Measurements from ENCODE around the gene MYO6.

The MYO6 gene

GRCh38 chr6:75770844-75771243 lies 21.8 kb downstream of the MYO6 start:
- no peak for DNase-seq

DNA sequence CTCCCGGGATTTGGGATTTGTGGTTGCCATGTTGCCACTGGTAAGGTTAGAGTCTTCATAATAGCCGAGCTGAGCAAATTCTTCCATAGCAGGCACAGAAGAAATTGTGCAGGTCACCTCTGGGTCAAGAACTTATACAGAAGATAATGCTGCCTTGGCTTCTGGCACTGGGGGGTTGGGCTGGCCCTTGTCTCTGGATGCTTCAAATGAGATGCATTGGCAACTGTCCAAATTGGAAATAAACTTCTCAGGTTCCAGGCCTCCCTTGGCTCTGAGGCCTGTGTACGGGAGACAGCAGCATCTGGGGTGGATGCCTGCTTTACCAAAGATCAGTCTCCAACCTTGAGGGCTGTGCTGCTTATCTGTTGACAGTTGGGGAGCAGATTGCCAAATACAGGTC lies 26.2 kb downstream of the MYO6 start:
- DNase-seq: peak; percentile 3

- no peak for DNase-seq
These were observed 27.4 kb downstream of the MYO6 start for GRCh38 chr6:75776461-75776860.

GRCh38 chr6:75778757-75779156 lies 29.7 kb downstream of the MYO6 start:
- no peak for DNase-seq

DNA sequence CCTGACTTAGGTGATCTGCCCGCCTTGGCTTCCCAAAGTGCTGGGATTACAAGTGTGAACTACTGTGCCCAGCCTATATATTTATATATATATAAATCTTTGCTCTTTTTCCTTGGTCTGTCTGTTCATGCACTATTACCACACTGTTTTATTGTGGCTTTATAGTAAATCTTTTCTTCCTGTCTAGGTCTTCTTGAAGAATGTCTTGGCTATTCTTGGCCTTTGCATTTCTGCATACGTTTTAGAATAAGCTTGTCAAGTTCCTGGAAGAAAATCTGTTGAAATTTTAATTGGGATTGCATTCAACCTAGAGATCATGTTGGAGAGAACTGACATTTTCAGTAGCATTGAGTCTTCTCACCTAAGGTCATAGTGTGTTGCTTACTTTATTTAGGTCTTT lies 37.1 kb downstream of the MYO6 start:
- DNase-seq: no peak

DNA sequence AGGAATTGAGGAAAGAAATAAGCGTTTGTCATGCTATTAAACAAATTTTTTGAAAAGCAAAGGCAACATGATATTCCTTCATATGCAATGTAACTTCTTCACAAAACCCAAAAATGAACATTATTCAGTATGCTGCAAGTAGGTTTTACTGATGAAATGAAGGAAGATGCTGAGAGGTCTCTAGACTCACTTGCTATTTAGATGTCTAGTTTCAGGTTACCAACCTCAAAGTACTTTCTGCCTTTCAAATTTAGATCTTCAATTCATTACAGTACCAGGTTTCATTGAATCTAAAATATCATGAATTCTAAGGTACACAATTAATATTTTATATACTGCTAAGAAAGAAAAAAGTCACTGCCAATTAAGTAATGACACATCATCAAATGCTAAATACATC lies 39.9 kb downstream of the MYO6 start:
- no peak for DNase-seq

- DNase-seq: no peak
These were observed 42.8 kb downstream of the MYO6 start for GRCh38 chr6:75791881-75792280.

DNA sequence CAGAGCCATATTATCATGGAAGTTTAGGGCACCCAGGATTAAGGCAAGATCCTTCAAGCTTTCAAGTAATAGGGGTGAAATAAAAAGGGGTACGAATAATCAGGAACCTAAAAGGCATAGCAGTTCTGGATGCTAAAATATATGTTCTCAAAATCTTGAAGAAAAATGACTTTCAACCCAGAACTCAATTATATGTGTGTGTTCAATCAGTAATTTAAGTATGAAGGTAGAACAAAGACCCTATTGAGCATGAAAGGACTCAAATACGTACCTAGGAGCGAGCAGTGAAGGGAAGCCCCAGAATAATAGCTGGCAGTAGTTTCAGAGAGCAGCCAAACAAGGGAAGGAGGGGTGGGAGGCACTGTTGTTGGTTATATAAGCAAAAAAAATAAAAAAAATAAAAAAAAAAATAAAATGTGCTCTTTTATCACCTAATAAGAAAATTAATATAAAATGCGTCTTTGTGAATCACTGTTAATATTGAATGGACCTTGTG lies 45.4 kb downstream of the MYO6 start:
- DNase-seq: no peak

GRCh38 chr6:75794954-75795739 lies 46.1 kb downstream of the MYO6 start:
- DNase-seq: no peak

DNA sequence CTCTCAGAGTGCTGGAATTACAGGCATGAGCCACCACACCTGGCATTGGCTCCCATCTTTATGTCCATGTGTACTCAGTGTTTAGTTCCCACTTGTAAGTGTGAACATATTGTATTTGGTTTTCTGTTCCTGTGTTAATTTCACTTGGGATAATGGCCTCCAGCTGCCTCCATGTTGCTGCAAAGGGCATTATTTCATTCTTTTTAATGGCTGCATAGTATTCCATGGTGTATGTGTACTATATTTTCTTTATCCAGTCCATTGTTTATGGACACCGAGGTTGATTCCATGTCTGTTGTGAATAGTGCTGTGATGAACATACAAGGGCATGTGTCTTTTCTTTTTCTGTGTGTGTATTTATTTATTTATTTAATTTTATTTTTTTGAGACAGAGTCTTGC lies 47.7 kb downstream of the MYO6 start:
- DNase-seq: no peak

DNA sequence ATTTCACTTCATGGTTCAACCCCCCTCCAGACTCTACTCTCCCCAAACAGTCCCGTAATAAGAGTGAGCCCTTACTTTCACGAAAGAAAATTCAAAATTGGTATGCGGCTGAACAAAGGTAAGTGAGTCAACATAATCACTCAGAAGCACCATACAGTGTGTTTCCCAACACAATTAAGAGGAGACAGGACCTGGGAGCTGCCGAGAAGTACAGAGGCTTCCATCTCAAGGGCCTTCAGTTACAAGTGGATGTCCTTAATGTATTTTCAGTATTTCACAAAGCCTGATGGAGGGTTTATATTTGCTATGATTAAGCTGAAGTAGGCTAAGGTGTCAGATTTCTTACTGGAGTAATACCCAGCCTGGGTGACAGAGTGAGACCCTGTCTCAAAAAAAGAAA lies 51.1 kb downstream of the MYO6 start:
- no peak for DNase-seq

GRCh38 chr6:75800708-75801505 lies 51.9 kb downstream of the MYO6 start:
- DNase-seq: no peak

GRCh38 chr6:75802366-75802765 lies 53.3 kb downstream of the MYO6 start:
- DNase-seq: no peak

- DNase-seq: no peak
These were observed 59.5 kb downstream of the MYO6 start for GRCh38 chr6:75808507-75808906.

DNA sequence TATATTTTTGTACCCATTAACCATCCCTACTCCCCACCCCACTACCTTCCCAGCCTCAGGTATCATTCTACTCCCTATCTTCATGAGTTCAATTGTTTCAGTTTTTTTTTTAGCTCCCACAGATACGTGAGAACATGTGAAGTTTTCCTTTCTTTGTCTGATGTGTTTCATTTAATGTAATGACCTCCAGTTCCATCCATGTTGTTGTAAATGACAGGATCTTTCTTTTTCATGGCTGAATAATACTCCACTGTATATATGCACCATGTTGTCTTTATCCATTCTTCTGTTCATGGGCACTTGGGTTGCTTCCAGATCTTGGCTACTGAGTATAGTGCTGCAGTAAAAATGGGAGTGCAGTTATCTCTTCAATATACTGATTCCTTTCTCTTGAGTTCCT lies 63.5 kb downstream of the MYO6 start:
- no peak for DNase-seq

- no peak for DNase-seq
These were observed 64.6 kb downstream of the MYO6 start for GRCh38 chr6:75813476-75814250.

DNA sequence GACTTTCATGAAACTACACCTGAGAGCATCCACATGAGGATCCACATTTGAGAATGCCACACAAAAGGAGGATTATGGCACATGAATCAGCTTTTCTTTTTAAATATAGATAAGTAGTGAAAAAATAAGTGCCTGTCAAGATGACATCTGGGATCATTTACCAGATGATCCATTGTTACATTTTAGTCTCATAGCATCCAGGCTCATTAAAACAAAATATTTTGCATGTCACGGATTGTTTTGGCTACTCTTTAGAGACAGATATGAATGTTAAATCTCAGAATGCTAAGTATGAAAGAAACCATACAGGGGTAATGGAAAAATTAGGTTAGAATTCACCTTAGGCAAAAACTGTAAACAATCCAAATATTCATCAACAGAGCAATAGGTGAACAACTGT lies 66.7 kb downstream of the MYO6 start:
- DNase-seq: no peak

DNA sequence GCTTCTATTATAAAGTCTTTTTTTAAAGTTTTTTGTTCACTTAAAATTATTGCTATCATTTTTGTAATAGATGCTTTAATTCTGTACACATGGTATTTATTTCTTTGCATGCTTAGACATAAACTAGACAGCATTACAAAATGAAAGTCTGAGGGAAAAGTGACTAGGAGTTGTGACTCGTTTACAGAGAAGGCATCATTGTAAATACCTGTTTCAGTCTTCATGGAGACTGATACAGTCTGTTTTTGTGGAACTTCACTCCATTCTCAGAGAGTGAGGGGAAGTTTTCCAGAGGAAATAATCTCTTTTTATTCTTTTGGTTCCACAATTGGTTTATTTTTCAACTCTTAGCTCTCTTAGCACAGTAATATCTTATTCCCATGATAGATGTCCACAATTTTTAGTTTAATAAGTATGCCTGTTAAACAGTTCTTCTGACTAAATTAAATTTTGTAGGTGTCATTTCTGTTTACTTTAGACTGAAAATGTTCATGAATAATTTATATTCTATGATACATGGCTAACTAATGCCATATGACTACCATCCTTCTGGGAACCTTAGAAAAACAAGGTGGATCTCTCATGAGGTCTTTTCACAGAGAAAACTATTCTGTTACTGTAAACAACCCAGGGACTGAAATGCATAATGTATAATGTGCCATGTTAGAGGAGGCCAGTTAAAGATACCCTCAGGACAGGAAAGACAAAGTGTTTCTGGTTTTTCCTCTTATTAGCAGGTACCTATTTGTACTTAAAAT lies 69.2 kb downstream of the MYO6 start:
- no peak for DNase-seq

DNA sequence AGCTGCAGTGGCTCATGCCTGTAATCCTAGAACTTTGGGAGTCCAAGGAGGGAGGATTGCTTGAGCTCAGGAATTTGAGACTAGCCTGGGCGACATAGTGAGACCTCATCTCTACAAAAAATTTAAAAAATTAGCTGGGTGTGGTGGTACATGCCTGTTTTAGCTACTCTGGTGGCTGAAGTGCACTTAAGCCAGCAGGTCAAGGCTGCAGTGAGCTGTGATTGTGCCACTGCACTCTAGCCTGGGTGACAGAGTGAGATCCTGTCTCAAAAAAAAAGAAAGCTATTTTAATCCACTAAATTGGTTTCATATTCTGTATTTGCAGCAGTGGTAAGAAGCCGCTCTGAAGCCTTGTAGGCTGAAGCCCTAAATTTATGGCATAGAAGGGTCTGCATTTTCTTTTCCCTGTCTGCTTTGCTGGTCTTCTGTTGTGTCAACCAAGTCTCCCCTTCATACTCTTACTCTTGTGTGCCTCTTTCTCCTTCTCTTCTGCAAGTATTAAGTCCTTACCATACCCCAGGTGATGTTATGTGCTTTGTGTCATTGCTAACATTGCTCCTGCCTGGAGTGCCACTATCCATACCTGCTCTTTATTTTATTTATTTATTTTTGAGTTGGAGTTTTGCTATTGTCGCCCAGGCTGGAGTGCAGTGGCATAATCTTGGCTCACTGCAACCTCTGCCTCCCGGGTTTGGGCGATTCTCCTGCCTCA lies 70.9 kb downstream of the MYO6 start:
- no peak for DNase-seq

DNA sequence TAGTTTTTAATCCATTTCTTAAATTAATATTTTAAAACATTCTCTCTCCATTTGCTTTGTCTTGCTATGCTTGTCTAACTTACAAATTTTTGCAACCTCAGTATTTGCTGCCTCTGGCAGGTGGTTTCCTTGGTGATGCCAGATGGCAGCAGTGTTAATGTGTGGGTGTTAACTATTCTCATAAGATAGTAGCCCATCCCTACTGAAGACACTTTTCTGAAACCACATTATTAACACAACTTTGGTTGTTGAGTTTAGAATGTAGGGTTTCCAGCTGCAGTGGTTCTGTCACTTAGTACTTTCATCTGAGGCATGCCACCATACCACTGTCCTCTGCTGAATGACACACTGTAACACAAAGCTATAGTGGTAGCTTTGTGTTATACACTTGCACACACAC lies 75.1 kb downstream of the MYO6 start:
- no peak for DNase-seq

DNA sequence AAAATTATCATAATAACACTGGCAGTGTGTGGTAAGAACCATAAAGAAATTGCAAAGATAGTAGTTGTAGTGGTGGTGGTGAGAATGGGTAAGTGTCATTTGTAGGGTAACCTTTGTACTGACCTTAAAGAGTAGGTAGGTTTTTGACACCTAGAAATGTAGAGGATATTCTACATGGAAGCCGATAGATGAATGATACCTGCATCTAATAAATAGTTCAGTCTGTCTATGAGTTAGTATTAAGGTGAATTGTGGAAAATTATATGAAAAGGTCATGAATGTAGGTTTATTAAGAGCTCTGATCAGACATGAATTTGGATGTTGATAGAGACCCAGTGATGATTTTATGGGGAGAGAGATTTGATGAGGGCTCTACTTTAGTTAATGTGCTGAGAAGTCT lies 78.1 kb downstream of the MYO6 start:
- no peak for DNase-seq

Measured in NCI-H1092 (cell line).